WI38 (cell line): ENCODE measurements around the gene SLC25A21.

Experiments used
- H3K4me3 ChIP-seq: 2 replicates; pipeline ENCODE4 v1.5.1; 2011; ENCODE audit warnings: low read depth, mild to moderate bottlenecking, control low read depth, low read length
- CTCF ChIP-seq: IDR thresholded peaks from 2 replicates; pipeline ENCODE4 v1.5.1; 2012; ENCODE audit warnings: low read depth, mild to moderate bottlenecking, control low read depth, low read length

The SLC25A21 gene

GRCh38 chr14:37048666-37049071, 123.7 kb downstream of the SLC25A21 start:
- no peak for TF ChIP-seq CTCF
- H3K4me3 ChIP-seq, result no peak overlapping the region

- TF ChIP-seq CTCF, result no peak
- no peak overlapping the region for H3K4me3 ChIP-seq
Measured at GRCh38 chr14:37047996-37048395, 124.4 kb downstream of the SLC25A21 start.

- no peak for TF ChIP-seq CTCF
- H3K4me3 ChIP-seq, result no peak overlapping the region
Measured at GRCh38 chr14:37047226-37047625, 125.2 kb downstream of the SLC25A21 start.

- no peak overlapping the region for H3K4me3 ChIP-seq
- no peak for TF ChIP-seq CTCF
Measured at GRCh38 chr14:37046815-37047214, 125.6 kb downstream of the SLC25A21 start.

GRCh38 chr14:37045340-37046061, 126.9 kb downstream of the SLC25A21 start:
- no peak overlapping the region for H3K4me3 ChIP-seq
- TF ChIP-seq CTCF, result no peak

- no peak overlapping the region for H3K4me3 ChIP-seq
- no peak for TF ChIP-seq CTCF
Measured at GRCh38 chr14:37037636-37038387, 134.6 kb downstream of the SLC25A21 start.

GRCh38 chr14:37036669-37037341, 135.6 kb downstream of the SLC25A21 start:
- no peak overlapping the region for H3K4me3 ChIP-seq
- no peak for TF ChIP-seq CTCF
